ENCODE results near the gene SLC2A4.
A peak's percentile ranks its signal among the peaks of the same experiment; 100 is the strongest.

The SLC2A4 gene

DNA sequence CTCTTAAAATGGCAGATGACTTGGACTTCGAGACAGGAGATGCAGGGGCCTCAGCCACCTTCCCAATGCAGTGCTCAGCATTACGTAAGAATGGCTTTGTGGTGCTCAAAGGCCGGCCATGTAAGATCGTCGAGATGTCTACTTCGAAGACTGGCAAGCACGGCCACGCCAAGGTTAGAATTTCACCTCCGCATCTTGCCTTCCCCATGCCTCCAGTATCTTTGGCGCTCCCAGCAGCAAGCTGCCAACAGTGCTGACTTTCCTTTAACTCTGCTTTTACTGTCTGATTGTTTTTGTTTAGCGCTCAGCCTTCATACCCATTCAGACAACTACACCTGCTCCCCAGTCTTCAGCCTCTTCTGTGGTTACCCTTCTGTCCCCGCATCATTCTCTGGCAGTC is 28.1 kb downstream of the SLC2A4 start:
- peaks cover 24% of the 10 kb centered on the region for H3K36me3 ChIP-seq (ENCODE audit: low read length)

DNA sequence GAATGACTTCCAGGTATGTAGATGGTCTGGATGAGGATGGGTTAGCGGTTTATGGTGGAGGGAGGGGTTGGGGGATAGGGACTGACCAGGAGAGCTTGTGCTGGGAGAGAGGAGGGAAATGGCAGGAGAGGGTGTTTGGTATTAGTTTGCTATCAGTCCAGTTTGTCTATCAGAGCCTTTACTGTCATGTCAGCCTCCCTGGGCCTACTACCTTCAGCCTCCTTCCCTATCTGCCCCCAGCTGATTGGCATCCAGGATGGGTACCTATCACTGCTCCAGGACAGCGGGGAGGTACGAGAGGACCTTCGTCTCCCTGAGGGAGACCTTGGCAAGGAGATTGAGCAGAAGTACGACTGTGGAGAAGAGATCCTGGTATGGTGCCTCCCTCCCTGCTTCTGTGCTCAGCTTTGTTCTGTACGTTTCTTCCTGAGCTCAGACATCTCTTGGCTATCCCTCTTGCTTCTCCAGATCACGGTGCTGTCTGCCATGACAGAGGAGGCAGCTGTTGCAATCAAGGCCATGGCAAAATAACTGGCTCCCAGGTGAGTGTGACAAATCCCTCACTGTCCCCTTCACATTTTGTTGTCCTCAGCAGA is 29.7 kb downstream of the SLC2A4 start:
- no peaks in the 10 kb centered on the region for H3K9me2 ChIP-seq (replicated peaks; ENCODE audit: insufficient read depth, low read length)
- peaks cover 67% of the 10 kb centered on the region for H3F3A ChIP-seq (ENCODE audit: insufficient read depth)
- peaks cover 19% of the 10 kb centered on the region for H4K20me1 ChIP-seq (ENCODE audit: low read depth, low read length)
- peak overlapping the region; percentile 88 for H3K4me2 ChIP-seq (ENCODE audit: low read depth, low read length, poor library complexity, severe bottlenecking)
- peaks cover 24% of the 10 kb centered on the region for H3K36me3 ChIP-seq (ENCODE audit: low read length)
- H3K27ac ChIP-seq (ENCODE audit: low read depth, low read length): no peak overlapping the region
- no peak overlapping the region for H3K9ac ChIP-seq (ENCODE audit: low read length)
- no peaks in the 10 kb centered on the region for H3K9me3 ChIP-seq (ENCODE audit: insufficient read depth, low read length)
- H3K27me3 ChIP-seq (ENCODE audit: low read length): no peaks in the 10 kb centered on the region
- H2AFZ ChIP-seq (ENCODE audit: low read depth, low read length, severe bottlenecking): no peak overlapping the region
- H3K4me3 ChIP-seq (ENCODE audit: insufficient read depth, low read length, poor library complexity, severe bottlenecking): no peak overlapping the region
- TF ChIP-seq, protein P1, sequence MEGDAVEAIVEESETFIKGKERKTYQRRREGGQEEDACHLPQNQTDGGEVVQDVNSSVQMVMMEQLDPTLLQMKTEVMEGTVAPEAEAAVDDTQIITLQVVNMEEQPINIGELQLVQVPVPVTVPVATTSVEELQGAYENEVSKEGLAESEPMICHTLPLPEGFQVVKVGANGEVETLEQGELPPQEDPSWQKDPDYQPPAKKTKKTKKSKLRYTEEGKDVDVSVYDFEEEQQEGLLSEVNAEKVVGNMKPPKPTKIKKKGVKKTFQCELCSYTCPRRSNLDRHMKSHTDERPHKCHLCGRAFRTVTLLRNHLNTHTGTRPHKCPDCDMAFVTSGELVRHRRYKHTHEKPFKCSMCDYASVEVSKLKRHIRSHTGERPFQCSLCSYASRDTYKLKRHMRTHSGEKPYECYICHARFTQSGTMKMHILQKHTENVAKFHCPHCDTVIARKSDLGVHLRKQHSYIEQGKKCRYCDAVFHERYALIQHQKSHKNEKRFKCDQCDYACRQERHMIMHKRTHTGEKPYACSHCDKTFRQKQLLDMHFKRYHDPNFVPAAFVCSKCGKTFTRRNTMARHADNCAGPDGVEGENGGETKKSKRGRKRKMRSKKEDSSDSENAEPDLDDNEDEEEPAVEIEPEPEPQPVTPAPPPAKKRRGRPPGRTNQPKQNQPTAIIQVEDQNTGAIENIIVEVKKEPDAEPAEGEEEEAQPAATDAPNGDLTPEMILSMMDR (IDR thresholded peaks at IDR 0.05; ENCODE audit: insufficient read depth, low read length, poor library complexity, severe bottlenecking): no peak
- TF ChIP-seq EZH2phosphoT487 (conservative IDR thresholded peaks at IDR 0.05; ENCODE audit: low read length): no peak
- peaks cover 44% of the 10 kb centered on the region for H3K79me2 ChIP-seq (ENCODE audit: insufficient read depth, low read length)

More for the DNA sequence above, 28.1 kb downstream of the SLC2A4 start:
- Histone ChIP-seq H3K9me3 (ENCODE audit: insufficient read depth, low read length) (no peaks in the 10 kb centered on the region), H4K20me1 (ENCODE audit: low read depth, low read length) (peaks cover 19% of the 10 kb centered on the region), H2AFZ (ENCODE audit: low read depth, low read length, severe bottlenecking) (no peak overlapping the region), H3K4me2 (ENCODE audit: low read depth, low read length, poor library complexity, severe bottlenecking) (peak overlapping the region; percentile 88), H3K9ac (ENCODE audit: low read length) (peak overlapping the region; percentile 96; the same call in 1 of the 2 replicates), H3K4me3 (ENCODE audit: insufficient read depth, low read length, poor library complexity, severe bottlenecking) (peak overlapping the region; percentile 86), H3K79me2 (ENCODE audit: insufficient read depth, low read length) (peaks cover 41% of the 10 kb centered on the region), H3K27me3 (ENCODE audit: low read length) (no peaks in the 10 kb centered on the region), H3K27ac (ENCODE audit: low read depth, low read length) (peak overlapping the region; percentile 93), H3F3A (ENCODE audit: insufficient read depth) (peaks cover 67% of the 10 kb centered on the region), H3K9me2 (replicated peaks; ENCODE audit: insufficient read depth, low read length) (no peaks in the 10 kb centered on the region)
- no peak for TF ChIP-seq EZH2phosphoT487 (conservative IDR thresholded peaks at IDR 0.05; ENCODE audit: low read length)
- TF ChIP-seq, protein P1 (IDR thresholded peaks at IDR 0.05; ENCODE audit: insufficient read depth, low read length, poor library complexity, severe bottlenecking): no peak

DNA sequence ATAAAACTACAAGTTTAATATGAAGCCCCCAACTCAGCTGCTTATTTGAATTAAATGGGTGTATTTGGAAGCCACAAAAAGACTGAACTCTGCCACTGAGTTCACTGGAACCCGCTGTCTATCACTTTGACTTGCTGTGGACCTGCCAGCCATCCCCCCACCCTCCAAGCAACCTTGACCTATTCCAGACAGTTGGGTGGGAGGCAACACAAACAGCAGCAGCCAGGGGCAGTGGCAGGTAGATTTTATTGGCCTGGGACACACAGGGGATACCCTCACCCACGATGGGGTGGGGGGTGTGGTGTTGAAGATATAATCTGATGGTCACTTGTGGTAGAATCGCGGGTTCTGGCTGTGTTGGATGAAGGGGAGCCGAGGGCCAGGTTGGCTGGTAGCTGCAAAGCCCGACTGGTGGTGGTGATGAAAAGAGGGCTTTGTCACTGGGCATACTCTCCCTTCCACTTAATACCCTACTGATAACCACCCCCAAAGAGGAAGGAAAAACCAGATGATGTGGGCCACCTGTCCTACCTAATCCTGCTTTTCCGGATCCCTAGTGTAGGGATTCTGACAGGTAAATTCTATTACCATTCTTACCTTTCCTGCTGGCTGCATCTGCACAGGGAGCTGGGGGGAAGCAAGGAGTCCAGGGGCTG is 31.0 kb downstream of the SLC2A4 start:
- Histone ChIP-seq H3K4me2 (ENCODE audit: low read depth, low read length, poor library complexity, severe bottlenecking) (no peak overlapping the region), H3K27ac (ENCODE audit: low read depth, low read length) (no peak overlapping the region), H3K4me3 (ENCODE audit: insufficient read depth, low read length, poor library complexity, severe bottlenecking) (no peak overlapping the region), H3K27me3 (ENCODE audit: low read length) (no peaks in the 10 kb centered on the region), H3K79me2 (ENCODE audit: insufficient read depth, low read length) (peaks cover 42% of the 10 kb centered on the region), H3K36me3 (ENCODE audit: low read length) (peaks cover 24% of the 10 kb centered on the region), H3K9me2 (replicated peaks; ENCODE audit: insufficient read depth, low read length) (no peaks in the 10 kb centered on the region), H4K20me1 (ENCODE audit: low read depth, low read length) (peaks cover 19% of the 10 kb centered on the region), H2AFZ (ENCODE audit: low read depth, low read length, severe bottlenecking) (no peak overlapping the region), H3F3A (ENCODE audit: insufficient read depth) (peaks cover 59% of the 10 kb centered on the region), H3K9ac (ENCODE audit: low read length) (no peak overlapping the region), H3K9me3 (ENCODE audit: insufficient read depth, low read length) (no peaks in the 10 kb centered on the region)
- TF ChIP-seq EZH2phosphoT487 (conservative IDR thresholded peaks at IDR 0.05; ENCODE audit: low read length): no peak
- TF ChIP-seq, protein P1 (IDR thresholded peaks at IDR 0.05; ENCODE audit: insufficient read depth, low read length, poor library complexity, severe bottlenecking): no peak

Data from SU-DHL-6 (cell line).